Measurements from ENCODE around the gene PRKAG2. TPM values are rescaled to one million over a fixed set of nuclear protein-coding genes. Genes with fewer than 3 reads are reported as not detected.

PRKAG2 gene
- total RNA-seq, 1 experiment from 2014 or later = 73.9 TPM

GRCh38 chr7:151851782-151852181, 25.1 kb downstream of the PRKAG2 start:
- Mint-ChIP-seq H3K27me3 (ENCODE audit: insufficient read depth, unreplicated experiment) (peaks cover 12% of the 10 kb centered on the region), H3K4me3 (ENCODE audit: unreplicated experiment) (no peak overlapping the region), H3K27ac (ENCODE audit: low read depth, unreplicated experiment) (no peak overlapping the region), H3K9me3 (ENCODE audit: unreplicated experiment) (no peaks in the 10 kb centered on the region), H3K4me1 (ENCODE audit: insufficient read depth, unreplicated experiment) (peaks cover 6% of the 10 kb centered on the region), H3K36me3 (ENCODE audit: insufficient read depth, unreplicated experiment) (peaks cover 4% of the 10 kb centered on the region)
- DNase-seq (ENCODE audit: unreplicated experiment) = no peak
- no peak for TF ChIP-seq CTCF (IDR thresholded peaks at IDR 0.05; ENCODE audit: unreplicated experiment)
- no TSS peak for BruUV-seq (replicated peaks)
- CTCF ChIA-PET = interaction anchor here (0.6 to 1.3 kb wide), 2 partner anchors 68 to 221 kb away, joined by 3 to 5 read pairs; no protein-coding TSS in a partner anchor
- POLR2A ChIA-PET = no interaction called here
- intact Hi-C loops (cut with micrococcal nuclease) = no loop called here

DNA sequence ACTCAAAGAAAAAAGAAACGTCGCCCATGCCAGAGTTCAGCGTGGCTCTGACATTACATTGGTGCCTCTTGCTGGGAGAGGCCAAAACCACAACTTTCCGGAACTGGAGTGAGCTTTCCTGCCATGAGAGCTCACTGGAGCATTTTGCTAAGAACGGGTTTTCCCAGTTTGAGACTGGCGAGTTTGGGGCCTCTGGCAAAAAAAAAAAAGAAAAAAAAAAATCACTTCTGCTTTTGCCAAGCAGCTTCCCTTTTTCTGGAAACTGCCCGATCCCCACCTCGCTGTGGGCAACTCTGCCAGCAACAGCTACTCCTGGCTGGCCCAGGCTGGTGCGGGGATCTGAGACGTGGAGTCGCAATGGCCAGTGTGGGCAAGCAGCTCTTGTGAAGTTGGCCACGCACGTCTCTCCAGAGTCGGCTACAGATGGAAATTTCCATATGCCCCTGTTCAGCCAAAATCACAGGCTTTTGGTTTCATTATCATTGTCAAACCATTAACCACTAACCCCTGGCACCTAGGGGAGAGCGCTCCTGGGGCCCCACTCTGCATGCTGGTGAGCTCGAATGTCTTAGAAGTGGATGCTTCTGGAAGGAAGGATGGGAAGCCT, 25.7 kb downstream of the PRKAG2 start:
- ChIA-PET POLR2A (no interaction called here), CTCF (interaction anchor here (0.6 to 1.3 kb wide), 4 partner anchors 11 to 220 kb away, joined by 3 to 5 read pairs (median 4); no protein-coding TSS in a partner anchor)
- H3K4me1 Mint-ChIP-seq (ENCODE audit: insufficient read depth, unreplicated experiment) = peaks cover 6% of the 10 kb centered on the region
- H3K9me3 Mint-ChIP-seq (ENCODE audit: unreplicated experiment) = no peaks in the 10 kb centered on the region
- no TSS peak for BruUV-seq (replicated peaks)
- TF ChIP-seq CTCF (IDR thresholded peaks at IDR 0.05; ENCODE audit: unreplicated experiment) = no peak
- peaks cover 6% of the 10 kb centered on the region for H3K27me3 Mint-ChIP-seq (ENCODE audit: insufficient read depth, unreplicated experiment)
- H3K4me3 Mint-ChIP-seq (ENCODE audit: unreplicated experiment) = no peak overlapping the region
- peaks cover 4% of the 10 kb centered on the region for H3K36me3 Mint-ChIP-seq (ENCODE audit: insufficient read depth, unreplicated experiment)
- peak overlapping the region; percentile 72 for H3K27ac Mint-ChIP-seq (ENCODE audit: low read depth, unreplicated experiment)
- intact Hi-C loops (cut with micrococcal nuclease) = no loop called here
- DNase-seq (ENCODE audit: unreplicated experiment) = no peak

DNA sequence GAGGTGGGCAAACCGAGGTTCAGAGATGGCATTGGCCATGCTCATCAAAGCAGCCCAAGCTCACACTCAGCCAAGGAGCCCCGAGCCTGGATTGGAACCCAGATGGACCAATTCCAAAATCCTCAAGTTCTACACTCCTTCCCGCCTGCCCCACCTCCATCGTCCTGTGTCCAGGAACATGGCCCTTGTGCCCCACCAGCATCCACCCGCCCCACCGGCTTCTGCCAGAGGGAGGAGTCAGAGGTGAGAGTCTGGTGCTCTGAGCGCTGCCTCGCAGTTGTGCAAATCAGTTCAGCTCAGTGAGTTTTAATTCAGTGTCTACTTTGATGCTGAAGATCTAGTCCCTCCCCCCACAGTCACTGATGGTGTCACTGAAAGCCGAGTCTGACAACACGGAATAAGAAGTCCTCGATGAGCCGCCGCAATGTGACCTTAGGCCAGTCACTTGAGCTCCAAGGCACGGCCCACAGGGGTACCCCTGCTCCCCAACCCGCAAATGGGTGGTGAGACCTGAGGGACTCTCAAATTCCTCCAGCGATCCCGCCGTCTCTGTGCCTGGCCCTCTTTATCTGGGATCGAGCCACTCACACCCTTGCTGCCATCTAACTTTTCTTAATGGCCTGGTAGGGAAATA, 26.3 kb downstream of the PRKAG2 start:
- H3K27ac Mint-ChIP-seq (ENCODE audit: low read depth, unreplicated experiment) = peak overlapping the region; percentile 72

More for the DNA sequence above, 26.3 kb downstream of the PRKAG2 start:
- Mint-ChIP-seq H3K9me3 (ENCODE audit: unreplicated experiment) (no peaks in the 10 kb centered on the region), H3K4me3 (ENCODE audit: unreplicated experiment) (no peak overlapping the region), H3K4me1 (ENCODE audit: insufficient read depth, unreplicated experiment) (peaks cover 6% of the 10 kb centered on the region), H3K36me3 (ENCODE audit: insufficient read depth, unreplicated experiment) (peaks cover 4% of the 10 kb centered on the region), H3K27me3 (ENCODE audit: insufficient read depth, unreplicated experiment) (no peaks in the 10 kb centered on the region)
- TF ChIP-seq CTCF (IDR thresholded peaks at IDR 0.05; ENCODE audit: unreplicated experiment) = no peak
- ChIA-PET POLR2A (no interaction called here), CTCF (interaction anchor here (1.3 kb wide), 3 partner anchors 11 to 67 kb away, joined by 3 to 5 read pairs (median 4); no protein-coding TSS in a partner anchor)
- no peak for DNase-seq (ENCODE audit: unreplicated experiment)
- BruUV-seq (replicated peaks) = no TSS peak
- intact Hi-C loops (cut with micrococcal nuclease) = no loop called here
